ENCODE data around the gene VRK1. TPM values are rescaled to one million over a fixed set of nuclear protein-coding genes. Genes with fewer than 3 reads are reported as not detected.

VRK1 gene
- total and polyA plus RNA-seq, 2 of the 8 experiments (the other 6 are each of a cell fraction or from before 2014, with no cell fraction given) = 24.2 to 64.8 TPM

- TF ChIP-seq FOSL1 (IDR thresholded peaks at IDR 0.05; ENCODE audit: insufficient read depth, low read depth, low read length) (no peak), JUN (IDR thresholded peaks at IDR 0.05; ENCODE audit: low read depth, low read length) (no peak), RBBP5 (IDR thresholded peaks at IDR 0.05; ENCODE audit: borderline replicate concordance, low read depth, low read length) (no peak), MAX (IDR thresholded peaks at IDR 0.05) (no peak), GABPA (IDR thresholded peaks at IDR 0.05; ENCODE audit: borderline replicate concordance, insufficient read depth, low read length) (no peak), KDM4A (IDR thresholded peaks at IDR 0.05; ENCODE audit: low read depth, low read length, severe bottlenecking) (no peak)
These were observed 79.6 kb downstream of the VRK1 start (continued) for GRCh38 chr14:96876747-96877146.

Measured in H1 (cell line).